ENCODE results near the gene SPATA2.

SPATA2 gene

GRCh38 chr20:49935746-49936152 is 20.4 kb upstream of the SPATA2 start:
- DNase-seq (ENCODE audit: low spot score), result no peak

GRCh38 chr20:49929142-49929494 is 13.8 kb upstream of the SPATA2 start:
- DNase-seq (ENCODE audit: low spot score), result no peak

- peak; percentile 84 for DNase-seq (ENCODE audit: low spot score)
Measured at GRCh38 chr20:49928411-49929141, 13.2 kb upstream of the SPATA2 start.

GRCh38 chr20:49925901-49926454 is 10.6 kb upstream of the SPATA2 start:
- no peak for DNase-seq (ENCODE audit: low spot score)

GRCh38 chr20:49924247-49924646 is 8.9 kb upstream of the SPATA2 start:
- no peak for DNase-seq (ENCODE audit: low spot score)

- no peak for DNase-seq (ENCODE audit: low spot score)
Measured at GRCh38 chr20:49919461-49919860, 4.1 kb upstream of the SPATA2 start.

GRCh38 chr20:49919009-49919408 is 3.7 kb upstream of the SPATA2 start:
- DNase-seq (ENCODE audit: low spot score), result no peak

GRCh38 chr20:49918446-49918845 is 3.1 kb upstream of the SPATA2 start:
- no peak for DNase-seq (ENCODE audit: low spot score)

GRCh38 chr20:49916146-49917002 is 1.0 kb upstream of the SPATA2 start:
- DNase-seq (ENCODE audit: low spot score), result no peak

GRCh38 chr20:49915118-49915379 is 280 bp downstream of the SPATA2 start:
- no peak for DNase-seq (ENCODE audit: low spot score)

GRCh38 chr20:49914310-49915117 is 815 bp downstream of the SPATA2 start:
- no peak for DNase-seq (ENCODE audit: low spot score)

- DNase-seq (ENCODE audit: low spot score), result no peak
Measured at GRCh38 chr20:49913399-49914047, 1.8 kb downstream of the SPATA2 start.

- DNase-seq (ENCODE audit: low spot score), result no peak
Measured at GRCh38 chr20:49910340-49910706, 5.0 kb downstream of the SPATA2 start.

- DNase-seq (ENCODE audit: low spot score), result no peak
Measured at GRCh38 chr20:49909499-49910339, 5.6 kb downstream of the SPATA2 start.

- DNase-seq (ENCODE audit: low spot score), result no peak
Measured at GRCh38 chr20:49908258-49908565, 7.1 kb downstream of the SPATA2 start.

- DNase-seq (ENCODE audit: low spot score), result no peak
Measured at GRCh38 chr20:49907405-49908257, 7.7 kb downstream of the SPATA2 start.

- no peak for DNase-seq (ENCODE audit: low spot score)
Measured at GRCh38 chr20:49906615-49907154, 8.6 kb downstream of the SPATA2 start.

- DNase-seq (ENCODE audit: low spot score), result no peak
Measured at GRCh38 chr20:49906101-49906604, 9.2 kb downstream of the SPATA2 start.

GRCh38 chr20:49905415-49906091 is 9.8 kb downstream of the SPATA2 start:
- no peak for DNase-seq (ENCODE audit: low spot score)

All from AG08395 (cell line).